GM18868 (cell line): ENCODE data around the gene NCEH1.
"Not testable (repeated sequence)": the region's sequence is repeated elsewhere in the genome, so short reads cannot be mapped to it uniquely, and the experiment has no call there.

Experiments
- ATAC-seq: cut with Tn5 transposase; IDR thresholded peaks from one replicate; pipeline ENCODE4 v1.9.1; 2021; ENCODE audit warnings: mild to moderate bottlenecking, moderate library complexity; ENCODE audit not compliant: unreplicated experiment

Gene NCEH1

DNA sequence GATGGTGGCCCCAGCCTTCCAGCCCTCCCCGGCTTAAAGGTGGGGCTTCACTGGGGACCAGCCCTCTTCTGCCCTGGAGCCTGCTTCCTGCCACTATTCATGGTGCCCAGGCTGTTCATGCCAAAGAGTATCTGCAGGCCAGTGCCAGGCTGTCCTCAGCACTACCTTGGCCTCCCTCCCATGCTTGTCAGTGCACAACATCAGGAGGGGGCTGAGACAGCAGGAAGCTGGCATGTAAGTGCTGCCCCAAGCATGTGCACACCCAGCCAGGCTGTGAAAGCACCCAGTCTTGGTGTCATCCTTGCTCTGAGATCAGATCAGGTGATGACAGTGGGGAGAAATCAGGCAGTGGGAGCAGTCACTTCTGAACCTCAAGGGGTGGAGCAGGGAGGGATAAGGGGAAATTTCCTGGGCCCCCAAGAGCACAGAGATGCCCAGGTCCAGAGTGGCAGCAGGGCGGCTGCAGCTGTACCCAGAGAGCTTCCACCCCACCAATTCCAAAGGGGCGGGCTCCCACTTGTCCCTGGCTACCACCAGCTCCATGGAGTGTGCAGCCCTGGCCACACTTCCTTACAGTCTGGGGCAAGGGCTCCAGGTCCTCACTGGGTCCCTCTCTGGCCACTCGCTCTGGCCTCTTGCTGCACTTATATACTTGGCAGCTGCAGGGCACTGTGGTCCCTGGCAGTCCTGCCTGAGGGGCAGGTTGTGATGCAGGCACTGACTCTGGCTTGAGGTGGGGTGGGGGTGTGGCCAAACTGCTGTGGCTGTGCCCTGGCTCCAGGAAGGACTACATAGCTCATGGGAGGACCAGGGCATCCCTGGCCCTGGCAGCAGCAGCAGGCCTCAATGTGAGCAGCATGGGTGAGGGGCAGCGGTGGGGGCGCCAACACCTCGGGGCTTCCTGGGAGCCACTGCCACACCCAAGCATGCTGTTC lies 96.3 kb downstream of the NCEH1 start:
- no peak for ATAC-seq

DNA sequence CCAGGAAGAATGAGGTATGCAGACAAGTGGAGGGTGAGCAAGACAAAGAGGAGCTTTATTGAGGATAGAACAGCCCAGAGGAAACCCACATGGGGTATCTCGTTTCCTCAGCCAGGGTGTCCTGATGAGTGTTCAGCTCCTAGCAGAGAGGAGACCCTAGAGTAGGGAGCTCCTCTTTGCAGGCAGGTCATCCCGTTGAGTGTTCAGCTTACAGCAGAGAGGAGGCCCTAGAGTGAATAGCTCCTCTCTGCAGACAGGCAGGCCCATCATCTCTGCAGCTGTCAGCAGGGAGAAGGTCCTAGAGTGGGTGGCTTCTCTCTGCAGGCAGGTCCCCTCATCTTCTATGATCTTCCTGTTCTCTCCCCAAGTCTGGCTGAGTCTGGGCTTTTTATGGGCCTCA lies 97.0 kb downstream of the NCEH1 start:
- no peak for ATAC-seq

DNA sequence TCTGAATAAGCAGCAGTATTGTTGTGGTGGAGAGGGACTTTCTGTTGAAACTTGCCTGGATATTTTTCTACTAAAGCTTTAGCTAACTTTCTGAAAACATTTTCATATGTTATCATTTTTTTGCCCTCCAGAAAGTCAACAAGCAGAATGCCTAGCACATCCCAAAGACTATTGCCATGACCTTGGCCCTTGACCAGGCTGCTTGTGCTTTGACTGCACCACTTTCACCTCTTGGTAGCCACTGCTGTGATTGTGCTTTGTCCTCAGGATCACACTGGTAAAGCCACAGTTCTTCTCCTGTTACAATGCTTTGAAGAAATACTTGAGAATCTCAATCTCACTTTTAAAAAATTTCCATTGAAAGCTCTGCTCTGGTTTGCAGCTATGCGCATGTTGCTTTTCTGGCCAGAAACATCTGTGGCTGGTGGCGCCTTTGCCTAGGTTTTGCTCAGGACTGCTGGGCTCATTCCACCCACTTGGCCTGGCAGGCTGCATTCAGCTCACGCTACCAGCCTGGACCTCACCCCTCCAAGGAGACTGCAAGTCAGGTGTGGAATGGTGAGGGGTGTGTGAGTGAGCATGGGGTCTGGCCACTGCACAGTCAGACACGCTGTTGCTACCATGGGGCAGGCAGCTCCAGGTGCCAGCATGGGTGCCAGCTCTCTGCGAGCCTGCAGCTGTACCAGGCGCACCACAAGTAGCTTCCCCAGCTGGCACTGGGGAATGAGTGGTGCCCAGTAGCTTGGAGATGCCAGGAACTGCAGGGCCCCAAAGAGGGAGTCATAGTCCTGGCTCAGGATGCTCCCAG lies 97.8 kb downstream of the NCEH1 start:
- ATAC-seq, result no peak

DNA sequence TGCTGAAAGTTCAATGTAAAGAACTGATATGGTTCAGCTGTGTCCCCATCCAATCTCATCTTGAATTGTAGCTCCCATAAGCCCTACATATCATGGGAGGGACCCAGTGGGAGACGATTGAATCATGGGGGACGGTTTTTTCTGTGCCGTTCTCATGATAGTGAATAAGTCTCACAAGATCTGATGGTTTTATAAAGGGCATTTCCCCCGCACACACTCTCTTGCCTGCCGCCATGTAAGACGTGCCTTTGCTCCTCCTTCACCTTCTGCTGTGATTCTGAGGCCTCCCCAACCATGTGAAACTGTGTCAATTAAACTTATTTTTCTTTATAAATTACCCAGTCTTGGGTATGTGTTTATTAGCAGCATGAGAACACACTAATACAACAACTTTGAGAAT lies 101.1 kb downstream of the NCEH1 start:
- no peak for ATAC-seq

DNA sequence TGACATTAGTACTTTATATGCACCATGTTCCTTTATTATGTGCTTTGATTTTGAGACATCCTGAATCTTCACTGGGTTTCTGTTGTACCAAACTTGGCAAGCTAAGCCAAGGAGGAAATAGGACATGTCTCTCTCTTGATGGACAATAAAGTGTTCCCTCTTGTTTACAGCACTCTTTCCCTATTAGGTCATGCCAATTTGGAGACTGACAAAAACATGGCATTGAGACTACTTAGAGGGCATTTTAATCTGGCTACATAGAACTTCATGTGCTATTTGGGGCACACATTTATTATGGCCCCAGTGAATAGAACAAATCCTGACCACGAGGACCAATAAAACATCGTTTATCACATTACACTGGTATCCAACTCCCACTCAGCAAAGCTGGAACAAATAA lies 102.3 kb downstream of the NCEH1 start:
- no peak for ATAC-seq

DNA sequence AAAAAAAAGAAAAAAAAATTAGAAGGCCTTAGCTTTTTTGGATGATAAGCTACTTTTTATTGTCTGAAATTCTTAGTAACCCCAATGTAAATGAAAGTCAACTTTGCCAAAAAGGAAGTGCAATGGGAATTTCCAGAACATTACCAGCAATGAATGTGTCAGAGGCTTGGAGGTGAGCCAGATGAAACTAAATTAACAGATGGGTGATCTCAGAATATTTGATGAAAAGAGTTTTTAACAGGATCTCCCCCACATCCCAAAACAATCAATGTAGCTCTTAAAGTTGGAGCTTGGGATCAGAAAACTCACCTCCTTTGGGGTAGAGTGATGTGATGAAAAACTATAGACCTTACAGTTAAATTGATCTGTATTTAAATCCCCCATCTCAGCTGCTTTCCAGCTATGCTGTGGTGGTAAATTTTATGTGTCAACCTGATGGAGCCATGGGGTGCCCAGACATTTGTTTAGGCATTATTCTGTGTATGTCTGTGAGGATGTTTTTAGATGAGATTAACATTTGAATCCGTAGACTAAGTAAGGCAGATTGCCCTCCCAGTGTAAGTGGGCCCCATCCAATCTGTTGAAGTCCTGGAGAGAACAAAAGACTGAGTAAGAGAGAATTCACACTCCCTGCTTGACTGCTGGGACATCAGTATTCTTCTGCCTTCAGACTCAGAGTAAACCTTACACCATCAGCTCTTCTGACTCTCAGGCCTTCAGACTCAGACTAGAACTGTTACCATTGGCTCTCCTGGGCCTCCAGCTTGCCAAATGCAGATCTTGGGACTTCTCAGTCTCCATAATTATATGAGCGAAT lies 103.4 kb downstream of the NCEH1 start:
- peak; percentile 71 for ATAC-seq

DNA sequence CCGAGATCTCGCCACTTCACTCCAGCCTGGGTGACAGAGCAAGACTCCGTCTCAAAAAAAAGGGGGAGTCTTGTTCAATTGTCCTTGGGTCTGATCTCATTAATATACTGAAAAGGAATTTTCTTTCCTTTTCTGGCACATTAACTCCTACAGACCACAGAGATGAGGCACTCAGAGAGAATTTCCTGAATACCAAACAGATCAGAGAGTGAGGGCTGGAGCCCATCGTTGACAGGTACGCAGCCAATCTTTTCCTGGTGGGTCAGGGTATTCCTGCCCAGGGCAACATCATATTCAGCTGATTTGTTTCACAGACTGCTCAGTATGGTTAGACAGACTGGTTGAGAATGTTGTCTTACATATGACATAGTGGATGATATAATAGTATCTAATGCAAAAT lies 104.8 kb downstream of the NCEH1 start:
- ATAC-seq, result no peak

DNA sequence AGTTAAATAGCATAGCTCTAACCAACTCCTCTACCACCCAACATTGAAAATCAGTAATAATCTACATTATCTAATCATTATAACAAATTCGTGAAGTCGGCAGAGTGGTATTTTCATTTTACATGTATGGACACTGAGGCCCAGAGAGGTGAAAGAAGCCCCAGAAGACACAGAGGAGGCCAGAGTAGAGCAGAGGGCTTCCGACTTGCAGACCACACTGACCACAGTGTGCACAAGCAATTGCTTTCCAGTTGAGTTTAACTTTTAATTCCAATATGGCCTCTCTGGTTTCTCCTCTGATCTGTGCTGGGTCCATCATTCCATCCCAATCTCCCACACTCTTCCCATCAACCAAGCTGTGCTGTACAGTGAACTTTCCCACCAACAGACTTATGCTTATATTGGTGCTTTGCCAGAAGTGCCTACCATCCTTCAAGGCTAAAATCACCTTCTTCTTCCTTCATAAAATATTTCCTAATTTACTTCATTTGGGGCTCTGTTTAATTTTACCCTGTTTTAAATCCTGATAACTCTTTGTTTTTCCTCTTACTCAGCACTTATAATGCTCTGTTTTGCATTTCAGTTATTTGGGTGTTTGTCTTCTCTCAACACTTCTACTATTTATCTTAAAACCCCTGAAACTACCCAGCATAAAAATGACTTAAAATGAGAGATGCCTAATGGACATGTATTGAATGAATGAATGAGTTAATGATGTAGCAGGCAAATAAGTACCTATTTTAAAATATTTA lies 105.8 kb downstream of the NCEH1 start:
- no peak for ATAC-seq

DNA sequence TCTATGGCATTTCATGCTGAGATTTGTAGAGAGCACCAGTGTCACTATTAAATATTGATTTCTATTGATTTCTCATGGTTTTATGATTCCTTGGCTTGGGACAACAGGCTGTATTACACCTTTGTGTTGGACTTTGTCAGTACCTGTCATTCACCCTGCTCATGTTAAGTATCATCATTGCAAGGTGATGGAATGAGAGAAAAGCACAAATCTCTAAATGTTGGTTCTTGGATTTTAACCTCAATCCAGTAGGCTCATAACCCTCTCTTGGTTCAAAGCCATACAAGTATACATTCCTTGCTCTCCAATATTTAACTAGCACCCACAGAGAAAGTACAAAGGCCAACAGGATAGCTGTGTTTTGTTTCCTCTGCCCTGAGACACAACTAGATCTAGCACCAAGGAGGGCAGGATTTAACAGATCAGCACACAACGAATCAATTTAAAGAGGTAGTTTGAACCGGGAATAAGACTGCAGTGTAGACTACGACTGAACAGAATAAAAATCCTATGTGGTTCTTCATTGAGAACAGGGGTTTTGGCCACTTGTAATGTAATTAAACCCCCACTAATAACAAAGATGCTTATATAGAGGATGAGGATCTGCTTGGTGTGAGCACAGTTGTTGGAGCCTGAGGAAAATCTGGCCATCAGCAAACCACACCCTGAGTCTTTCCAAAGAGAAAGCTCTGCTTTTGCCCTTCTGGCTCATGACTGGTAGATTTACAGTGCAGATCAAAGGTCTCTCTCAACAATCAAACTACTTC lies 109.6 kb downstream of the NCEH1 start:
- no peak for ATAC-seq

DNA sequence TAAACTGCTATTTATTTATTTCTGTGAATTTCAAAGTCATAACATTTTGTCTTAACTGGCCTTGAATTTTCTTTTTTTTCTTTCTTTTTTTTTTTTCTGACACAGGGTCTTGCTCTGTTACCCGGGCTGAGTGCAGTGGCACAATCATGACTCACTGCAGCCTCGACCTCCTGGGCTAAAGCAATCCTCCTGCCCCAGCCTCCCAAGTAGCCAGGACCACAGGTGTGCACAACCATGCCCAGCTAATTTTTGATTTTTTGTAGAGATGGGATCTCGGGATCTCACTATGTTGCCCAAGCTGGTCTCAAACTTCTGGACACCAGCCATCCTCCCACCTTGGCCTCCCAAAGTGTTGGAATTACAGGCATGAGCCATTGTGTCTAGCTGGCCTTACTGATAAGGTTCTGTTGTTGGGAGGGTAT lies 110.2 kb downstream of the NCEH1 start:
- no peak for ATAC-seq

DNA sequence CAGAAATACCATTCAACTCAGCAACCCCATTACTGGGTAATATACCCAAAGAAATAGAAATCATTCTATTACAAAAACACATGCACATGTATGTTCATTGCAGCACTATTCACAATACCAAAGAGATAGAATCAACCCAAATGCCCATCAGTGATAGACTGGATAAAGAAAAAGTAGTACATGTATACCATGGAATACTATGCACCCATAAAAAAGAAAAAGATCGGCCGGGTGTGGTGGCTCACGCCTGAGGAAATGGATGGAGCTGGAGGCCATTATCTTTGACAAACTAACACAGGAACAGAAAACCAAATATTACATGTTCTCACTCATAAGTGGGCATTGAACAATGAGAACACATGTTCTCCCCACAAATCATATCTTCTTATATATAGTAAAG lies 112.0 kb downstream of the NCEH1 start:
- ATAC-seq, result no peak

DNA sequence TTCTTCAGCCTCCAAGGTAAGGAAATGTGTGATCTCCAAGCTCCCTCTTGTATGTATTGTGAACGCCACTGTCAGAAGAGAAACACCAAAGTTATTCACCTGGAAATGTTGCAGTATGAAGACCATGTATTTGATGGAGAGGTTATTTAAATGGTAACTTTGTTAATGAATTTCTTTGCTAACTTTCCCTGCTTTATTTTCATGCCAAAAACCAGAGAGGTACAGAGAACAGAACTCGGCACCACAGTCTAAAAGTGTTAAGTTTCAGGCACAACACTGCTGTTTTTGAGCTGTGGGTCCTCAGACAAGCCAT lies 114.5 kb downstream of the NCEH1 start:
- ATAC-seq, result no peak

DNA sequence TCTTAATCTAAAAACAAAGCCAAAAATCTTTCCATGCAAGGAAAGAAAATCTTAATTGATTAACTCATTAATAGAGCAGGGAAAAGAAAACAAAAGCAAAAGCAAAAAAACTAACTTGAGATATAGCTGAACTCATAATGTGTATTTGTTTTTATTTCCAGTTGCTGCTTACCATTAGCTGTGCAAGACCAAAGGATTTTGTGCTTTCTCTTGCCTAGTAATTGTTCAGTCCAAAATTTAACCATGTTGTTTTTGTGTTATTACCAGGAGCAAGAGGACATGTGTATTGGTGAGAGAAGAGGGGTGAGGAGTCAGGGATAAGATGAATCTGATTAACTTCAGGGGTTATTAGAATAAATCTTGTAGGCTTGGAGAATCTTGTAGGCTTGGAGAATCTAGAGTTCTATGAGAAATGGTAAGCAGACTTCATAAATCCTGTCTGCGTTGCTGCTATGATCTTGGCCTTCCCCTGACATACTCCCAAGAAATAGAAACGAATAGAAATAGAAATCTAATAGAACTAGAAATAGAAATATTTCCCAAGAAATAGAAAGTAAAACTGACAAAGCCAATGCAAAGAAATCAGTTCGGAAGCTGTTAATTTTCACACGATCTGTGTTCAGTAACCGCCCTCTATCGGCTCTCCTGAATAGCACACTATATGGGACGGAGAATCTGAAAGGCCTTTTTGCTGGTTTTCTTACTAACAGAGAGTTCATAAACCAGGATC lies 115.0 kb downstream of the NCEH1 start:
- peak; percentile 36 for ATAC-seq

DNA sequence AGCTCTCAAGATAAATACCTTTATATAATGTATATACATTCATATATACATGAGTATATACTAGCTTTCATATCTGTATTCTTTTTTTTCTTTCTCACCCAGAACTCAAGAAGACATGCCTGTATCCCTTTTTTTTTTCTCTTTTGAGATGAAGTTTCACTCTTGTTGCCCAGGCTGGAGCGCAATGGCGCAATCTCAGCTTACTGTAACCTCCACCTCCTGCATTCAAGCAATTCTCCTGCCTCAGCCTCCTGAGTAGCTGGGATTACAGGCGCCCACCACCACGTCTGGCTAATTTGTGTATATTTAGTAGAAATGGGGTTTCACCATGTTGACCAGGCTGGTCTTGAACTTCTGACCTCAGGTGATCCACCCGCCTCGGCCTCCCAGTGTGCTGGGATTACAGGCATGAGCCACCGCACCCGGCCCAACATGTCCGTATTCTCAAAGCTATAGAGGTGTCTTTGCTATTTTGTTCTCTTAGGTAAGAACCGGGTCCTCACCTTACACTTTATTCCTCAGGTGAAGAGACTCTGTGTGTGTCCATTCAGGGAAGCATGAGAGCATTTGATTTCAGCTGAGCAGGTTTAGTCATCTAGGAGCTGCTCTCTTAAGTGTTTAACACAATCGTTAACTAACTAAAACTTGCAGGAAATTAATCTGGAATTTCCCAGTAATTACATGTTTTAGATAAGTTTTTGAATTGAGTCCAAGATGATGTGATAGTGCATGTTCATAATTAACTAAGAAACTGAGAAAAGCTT lies 115.8 kb downstream of the NCEH1 start:
- not testable (repeated sequence) for ATAC-seq

DNA sequence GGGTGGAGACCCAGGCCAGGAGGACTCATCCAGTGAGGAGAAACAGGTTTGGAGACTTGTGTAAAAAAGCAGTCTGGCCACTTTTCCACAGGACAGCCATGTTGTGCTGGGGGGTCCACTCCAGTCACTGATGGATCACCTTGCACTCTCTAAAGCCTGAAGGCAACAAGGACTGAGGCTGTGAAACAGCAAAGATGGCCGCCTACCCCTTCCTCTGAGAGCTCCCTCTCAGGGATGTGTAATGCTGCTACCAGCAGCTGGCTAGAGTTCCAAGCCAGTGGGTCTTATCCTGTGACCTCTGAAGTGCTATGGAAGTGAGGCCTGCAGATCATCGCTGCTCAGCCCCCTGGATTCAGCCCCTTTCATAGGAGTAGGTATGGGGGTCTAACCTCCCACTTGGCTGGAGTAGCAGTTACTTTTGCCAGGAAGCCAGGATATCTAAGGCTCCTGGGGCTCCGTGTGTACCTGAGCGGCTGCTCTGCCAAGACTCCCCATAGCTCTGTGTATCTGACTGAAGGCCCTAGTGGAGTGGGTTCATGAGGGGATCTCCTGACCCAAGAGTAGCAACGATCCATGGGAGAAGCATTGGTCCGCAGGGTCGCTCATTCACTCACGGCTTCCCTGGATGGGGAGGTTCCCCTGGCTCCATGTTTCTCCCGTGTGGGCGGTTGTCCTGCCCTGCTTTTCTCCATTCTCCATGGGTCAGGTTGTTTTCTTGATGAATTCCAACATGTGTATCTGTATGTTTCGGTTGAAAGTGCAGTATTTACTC lies 117.8 kb downstream of the NCEH1 start:
- ATAC-seq, result no peak

DNA sequence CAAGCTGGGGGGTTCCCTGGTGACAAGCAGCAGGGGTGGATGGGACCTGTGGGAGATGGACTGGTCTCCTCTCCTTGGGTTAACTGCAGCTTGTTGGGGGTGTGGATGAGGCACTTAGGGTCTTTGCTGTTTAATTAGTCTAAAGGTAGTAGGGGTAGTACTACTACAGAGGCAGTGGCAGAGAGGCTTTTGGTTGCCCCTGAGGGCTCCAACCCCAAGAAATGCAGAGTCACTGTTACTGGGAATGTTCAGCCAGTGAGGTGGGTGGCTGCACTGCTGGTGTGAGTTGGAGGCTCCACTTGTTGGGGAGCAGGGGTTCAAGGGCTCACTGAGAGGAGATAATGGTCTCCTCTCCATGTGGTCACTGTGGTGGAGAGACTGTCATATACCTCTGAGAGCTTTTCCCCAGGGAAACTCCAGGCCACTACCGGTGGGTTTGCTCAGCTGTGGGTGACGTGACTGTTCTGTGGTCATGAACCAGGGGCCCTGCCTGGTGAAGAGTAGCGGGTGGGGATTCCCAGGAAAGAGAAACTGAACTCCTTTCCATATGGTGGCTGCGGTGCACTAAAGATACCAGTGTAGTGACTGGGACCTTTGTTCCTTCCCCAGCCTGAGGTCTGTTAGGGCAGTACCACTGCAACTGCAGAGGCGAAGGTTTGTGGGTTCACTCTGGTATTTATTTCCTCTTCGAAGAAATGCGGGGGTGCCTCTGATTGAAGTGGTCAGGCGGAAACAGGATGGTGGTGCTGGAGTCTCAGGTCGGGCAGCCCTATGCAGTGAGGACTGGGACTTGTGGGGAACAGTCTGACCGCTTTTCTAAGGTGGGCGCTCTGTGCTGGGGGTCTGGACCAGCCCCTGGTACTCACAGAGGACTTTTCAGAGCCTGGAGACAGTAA lies 118.7 kb downstream of the NCEH1 start:
- ATAC-seq, result peak; percentile 92

DNA sequence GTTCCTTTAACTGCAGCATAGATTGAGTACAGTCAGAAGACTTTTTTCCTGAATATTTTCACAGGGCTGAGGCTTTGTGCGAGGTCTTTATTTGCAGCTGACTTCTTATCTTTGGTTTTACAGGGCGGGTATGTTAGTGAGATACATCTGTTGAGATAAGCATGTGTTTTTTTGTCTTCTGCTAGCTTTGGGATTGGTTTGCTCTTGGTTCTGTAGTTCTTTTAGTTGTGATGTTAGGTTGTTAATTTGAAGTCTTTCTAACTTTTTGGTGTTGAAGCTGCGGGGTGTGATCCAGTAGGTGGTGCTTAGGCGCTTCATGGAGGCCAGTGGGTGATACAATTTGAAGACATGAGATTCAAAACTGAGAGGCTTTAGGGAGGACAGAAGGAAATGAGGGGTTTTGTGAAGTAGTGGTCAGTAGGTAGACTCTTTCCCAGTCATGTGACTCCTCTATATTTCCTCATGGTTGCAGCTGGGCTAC lies 119.7 kb downstream of the NCEH1 start:
- ATAC-seq, result no peak
